NCI-H2029 treated with DMSO at 0.1 percent for 48 hours (cell line): ENCODE data around the gene IGLON5.

Experiments
- DNase-seq: peaks from one replicate; lab custom pipeline; 2025; lab: John Stamatoyannopoulos, UW

Gene IGLON5

GRCh38 chr19:51365211-51365964 is 53.9 kb downstream of the IGLON5 start:
- no peak for DNase-seq

DNA sequence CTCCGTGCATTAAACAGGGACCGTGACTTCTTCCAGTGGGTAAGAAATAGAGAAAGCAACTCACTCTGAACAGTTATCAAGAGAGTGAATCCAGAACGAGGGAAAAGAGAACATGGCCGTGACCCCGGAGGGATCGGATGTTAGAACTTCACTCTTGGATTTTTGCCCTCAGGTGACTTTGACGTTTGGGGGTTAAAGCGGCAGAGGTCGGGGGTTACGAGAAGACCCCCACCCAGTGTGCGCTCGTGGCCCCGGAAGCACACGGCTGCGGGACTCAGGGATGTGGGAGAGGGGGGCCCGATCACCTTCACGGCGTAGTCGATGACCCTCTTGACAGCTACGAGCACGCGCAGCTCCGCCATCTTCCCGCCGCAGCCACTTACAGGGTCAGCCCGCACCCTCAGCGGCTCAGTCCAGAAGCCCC is 54.5 kb downstream of the IGLON5 start, which contains the start of gene ETFB:
TSS of gene ETFB (minus strand) at position 424 of the 424 bp plus-strand sequence. CDS start at position 362, 62 bp downstream.
- no peak for DNase-seq

- peak; percentile 80 for DNase-seq
Measured at GRCh38 chr19:51366389-51367254, 55.2 kb downstream of the IGLON5 start.

GRCh38 chr19:51367255-51367564 is 55.8 kb downstream of the IGLON5 start:
- no peak for DNase-seq

DNA sequence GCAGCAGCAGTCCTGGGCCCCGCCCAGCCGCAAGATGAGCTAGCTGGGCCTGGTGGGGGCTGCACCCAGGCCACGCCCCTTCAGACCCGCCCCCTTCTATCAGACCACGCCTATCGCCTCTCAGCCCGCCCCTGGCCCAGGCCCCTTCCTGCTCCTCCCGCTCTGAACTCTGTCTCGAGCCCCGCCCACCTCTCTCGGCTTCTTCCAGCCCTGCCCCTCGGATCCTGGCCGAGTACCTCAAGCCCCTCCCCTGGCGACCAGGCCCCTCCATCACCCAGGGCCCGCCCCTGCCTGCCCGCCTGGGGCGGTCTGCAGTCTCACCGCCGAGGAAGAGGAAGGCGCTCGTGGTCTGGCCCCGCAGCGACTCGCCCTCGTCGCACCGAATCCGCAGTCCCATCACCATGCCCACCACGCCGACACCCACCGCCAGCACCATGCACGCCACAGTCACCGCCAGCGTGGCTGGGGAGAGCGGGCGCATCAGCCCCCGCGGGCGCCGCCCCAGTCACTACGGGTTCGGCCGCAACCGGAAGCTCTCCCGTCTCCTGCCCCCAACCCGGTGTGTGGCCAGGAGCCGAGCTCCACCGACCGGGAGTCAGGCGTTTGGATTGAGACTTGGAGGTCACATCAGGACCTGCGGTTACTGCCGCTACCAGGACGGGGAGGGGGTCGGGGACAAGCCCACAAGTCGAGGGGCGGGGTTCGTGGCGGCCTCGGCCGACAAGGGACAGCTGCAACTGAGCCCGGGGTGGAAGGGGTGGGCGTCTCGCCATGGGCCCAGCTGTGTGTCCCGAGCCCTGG is 56.3 kb downstream of the IGLON5 start:
- DNase-seq = peak; percentile 50

GRCh38 chr19:51368366-51369282 is 57.2 kb downstream of the IGLON5 start, which contains the start of gene CLDND2:
CLDND2 (minus strand) TSS chr19:51369003; CDS start chr19:51368577, 426 bp downstream.
- no peak for DNase-seq

DNA sequence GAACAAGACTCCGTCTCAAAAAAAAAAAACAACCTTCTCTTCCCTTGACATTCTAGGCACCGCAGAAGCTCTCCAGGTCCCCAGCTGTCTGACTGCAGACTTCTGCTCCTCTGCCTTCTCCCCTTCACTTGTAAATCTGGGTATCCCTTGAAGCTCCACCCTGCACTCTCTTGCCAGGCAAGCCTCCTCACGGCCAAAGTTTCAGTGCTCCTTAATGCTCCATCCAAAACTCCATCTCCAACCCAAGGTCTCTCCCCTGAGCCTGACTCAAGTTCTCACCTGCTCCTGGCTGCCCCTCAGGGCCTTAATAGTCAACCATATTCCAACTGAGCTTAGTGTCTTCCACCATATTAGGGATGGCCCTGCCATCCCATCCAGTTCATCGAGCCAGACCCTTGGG is 58.8 kb downstream of the IGLON5 start:
- no peak for DNase-seq

DNA sequence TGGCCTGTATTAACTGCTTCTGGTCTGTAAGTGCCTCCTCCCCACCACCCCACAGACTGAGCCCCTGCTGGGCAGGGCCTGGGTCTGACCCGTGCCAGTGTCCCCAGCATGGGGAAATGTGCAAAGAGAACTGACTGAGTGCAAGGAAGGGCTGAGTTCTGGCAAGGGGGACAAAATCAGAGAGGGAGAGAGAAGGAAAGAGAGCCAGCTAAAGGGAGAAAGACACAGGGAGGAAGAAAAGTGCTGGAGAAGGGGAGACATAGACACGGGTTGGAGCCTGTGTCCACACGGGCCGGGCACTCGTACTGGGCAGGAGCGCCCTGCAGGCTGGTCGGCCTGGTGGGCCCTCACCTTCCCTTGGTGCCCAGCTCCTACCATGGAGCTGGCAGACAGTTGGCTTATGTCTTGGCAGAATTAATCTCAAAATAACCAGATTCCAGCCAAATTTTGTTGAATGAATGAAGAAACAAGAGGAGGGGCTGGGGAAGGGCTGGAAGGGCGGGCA is 59.8 kb downstream of the IGLON5 start:
- DNase-seq = no peak

DNA sequence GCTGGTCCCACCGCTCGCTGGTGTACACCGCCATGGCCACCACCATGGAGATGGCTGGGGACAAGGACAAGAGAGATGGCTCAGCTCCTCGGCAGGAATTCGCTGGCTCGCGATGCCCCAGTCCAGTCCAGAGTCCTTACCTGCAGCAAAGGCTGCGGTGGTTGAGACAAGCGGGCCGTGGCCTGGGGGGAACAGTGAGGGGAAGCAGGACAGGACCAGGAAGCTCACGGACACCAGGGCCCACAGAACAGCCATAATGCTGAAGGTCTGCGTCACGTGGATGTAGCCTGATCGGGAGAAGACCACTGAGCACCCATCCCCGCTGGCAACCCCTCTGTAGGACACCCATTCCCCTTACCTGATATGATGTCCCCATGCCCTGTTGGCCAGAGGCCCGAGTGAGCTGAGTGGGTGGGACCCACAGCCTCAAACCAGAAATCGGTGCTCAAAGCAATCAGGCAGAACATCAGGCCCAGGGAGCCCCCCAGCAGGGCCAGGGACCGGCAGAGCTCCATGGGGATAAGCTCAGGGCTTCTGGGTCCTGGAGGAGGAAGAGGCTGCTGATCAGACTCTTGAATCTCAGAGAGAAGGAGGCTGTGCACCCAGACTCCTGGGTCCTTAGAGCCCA is 60.7 kb downstream of the IGLON5 start:
- DNase-seq = no peak

GRCh38 chr19:51372649-51373504 is 61.4 kb downstream of the IGLON5 start, which contains the start of gene NKG7:
NKG7 (minus strand) TSS chr19:51372654; CDS start chr19:51372535, 119 bp downstream.
- DNase-seq = no peak

- DNase-seq = no peak
Measured at GRCh38 chr19:51375504-51376221, 64.2 kb downstream of the IGLON5 start.

GRCh38 chr19:51377422-51377821 is 66.0 kb downstream of the IGLON5 start:
- DNase-seq = no peak

GRCh38 chr19:51380379-51380778 is 68.9 kb downstream of the IGLON5 start:
- DNase-seq = no peak
